Measurements from ENCODE around the gene ANKRD1.

The ANKRD1 gene

DNA sequence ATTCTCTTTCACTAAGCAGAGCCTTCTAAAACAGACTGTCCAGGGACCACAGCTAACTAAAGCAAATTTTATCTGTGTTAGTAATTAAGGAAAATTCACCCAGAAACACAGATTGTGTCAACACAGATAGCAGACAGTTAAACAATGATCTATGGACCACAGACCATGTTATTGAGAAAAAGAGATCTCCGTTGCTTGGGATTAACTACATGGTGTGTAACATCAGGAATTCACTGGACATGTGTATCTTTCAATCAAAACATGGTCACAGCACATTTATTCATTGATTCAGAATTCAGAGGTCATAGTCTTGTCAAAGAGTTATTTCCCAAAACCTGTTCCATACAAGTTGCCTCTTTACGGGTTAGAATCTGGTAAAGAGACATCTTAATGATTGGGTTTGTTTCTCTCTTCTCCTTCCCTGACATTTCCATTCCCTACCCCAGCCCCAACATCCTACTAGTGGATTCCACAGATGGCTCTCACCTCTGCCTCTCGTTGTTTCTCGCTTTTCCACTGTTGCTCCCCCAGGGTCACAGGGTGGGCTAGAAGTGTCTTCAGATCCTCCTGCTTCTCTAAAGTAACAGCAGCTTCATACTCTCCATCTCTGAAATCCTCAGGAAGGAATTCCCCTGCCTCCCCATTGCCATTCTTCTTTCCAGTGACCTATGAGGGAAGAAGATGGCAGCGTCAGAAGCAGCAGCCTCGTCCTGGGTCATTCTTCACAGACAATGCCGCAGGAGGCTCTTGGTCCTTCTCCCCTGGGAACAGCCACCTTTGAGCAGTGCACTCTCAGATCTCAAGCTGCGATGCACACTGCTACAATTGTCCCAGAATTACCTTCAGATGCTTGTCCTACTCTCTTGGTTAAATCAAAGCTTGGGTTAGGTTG is 958 bp downstream of the ANKRD1 start:
- TF ChIP-seq, protein P1, sequence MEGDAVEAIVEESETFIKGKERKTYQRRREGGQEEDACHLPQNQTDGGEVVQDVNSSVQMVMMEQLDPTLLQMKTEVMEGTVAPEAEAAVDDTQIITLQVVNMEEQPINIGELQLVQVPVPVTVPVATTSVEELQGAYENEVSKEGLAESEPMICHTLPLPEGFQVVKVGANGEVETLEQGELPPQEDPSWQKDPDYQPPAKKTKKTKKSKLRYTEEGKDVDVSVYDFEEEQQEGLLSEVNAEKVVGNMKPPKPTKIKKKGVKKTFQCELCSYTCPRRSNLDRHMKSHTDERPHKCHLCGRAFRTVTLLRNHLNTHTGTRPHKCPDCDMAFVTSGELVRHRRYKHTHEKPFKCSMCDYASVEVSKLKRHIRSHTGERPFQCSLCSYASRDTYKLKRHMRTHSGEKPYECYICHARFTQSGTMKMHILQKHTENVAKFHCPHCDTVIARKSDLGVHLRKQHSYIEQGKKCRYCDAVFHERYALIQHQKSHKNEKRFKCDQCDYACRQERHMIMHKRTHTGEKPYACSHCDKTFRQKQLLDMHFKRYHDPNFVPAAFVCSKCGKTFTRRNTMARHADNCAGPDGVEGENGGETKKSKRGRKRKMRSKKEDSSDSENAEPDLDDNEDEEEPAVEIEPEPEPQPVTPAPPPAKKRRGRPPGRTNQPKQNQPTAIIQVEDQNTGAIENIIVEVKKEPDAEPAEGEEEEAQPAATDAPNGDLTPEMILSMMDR (IDR thresholded peaks at IDR 0.05): no peak

DNA sequence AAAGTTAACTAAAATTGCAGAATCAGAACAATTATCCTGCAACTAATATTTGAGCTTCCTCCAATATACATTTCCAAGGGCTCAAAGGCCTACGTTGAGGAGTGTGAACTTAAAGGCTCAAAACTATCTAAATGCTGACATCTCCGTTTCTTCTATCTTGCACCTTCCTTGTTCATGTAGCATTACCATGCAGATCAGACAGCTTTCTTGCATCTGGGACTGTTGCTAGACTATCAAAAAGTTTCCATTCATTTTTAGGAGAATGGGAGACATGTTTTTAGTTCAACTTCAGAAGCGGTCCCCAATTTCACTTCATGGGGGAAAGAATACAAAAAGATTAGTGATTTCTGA is 2.9 kb downstream of the ANKRD1 start:
- TF ChIP-seq, protein P1 (IDR thresholded peaks at IDR 0.05): no peak

DNA sequence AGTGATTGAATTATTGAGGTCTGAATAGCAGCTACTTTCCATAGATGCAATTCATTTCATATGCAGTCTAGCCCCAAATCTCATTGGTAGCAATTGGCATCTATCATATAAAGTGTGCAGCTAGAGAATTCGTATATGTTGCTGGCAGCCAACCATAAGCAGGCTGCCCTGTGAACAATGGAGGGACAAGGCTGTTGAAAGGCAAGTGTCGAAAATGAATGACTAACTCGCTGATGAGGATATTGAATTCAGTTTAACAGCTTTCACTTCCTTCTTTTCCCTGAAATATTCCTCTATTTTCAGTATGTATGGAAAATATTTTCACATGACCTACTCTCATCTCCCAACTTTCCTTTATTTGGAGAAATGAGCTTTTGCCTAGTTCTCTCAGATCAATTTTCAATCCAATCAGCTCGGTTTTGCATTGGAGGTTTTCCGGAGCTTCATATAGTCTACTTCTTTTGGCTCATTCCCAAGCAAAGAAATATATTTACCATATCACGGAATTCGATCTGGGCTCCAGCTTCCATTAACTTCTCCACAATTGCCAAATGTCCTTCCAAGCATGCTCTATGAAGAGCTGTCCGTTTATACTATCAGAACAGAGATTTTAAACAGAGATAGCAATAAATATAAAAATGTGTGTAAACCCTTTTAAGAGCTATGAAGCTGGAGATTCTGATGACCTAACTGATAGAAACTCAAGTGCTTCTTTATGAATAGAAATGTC is 3.5 kb downstream of the ANKRD1 start:
- TF ChIP-seq, protein P1 (IDR thresholded peaks at IDR 0.05): no peak

DNA sequence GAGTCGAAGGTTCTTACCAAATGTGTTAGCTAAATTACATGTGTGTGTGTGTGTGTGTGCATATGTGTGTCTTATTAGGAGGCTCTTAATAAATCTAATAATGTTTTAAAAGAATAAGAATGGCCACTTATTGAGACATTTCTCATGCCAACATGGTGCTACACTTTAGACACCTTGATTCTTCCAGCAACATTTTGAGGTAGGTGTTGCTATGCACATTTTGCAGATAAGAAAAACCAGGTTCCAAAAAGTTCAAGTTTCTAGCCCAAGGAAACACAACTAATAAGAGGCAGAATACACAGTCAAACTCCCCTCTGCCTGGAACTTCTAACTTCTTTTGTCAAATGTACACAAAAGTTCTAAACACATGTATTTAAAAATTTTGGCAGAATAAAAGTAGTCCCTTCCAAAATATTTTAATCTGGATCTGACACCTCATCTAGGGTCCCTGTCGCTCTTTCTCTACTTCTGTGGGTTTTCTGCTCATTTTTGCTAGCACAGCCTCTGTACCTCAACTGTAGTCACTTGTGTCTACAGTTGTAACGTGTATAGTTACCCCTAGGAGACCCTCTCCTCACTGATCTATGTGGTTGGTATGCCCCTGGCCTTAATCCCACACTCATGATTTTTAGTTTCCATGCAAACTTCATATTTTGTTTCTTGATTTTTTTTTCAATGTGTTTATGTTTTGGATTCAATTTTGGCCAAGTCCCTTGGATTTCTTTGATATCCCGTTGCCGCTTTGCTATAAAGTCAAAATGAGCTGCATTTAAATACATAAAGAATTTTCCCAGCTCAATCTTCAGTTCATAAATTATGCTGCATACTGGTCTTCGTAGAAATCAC is 4.3 kb downstream of the ANKRD1 start:
- TF ChIP-seq, protein P1 (IDR thresholded peaks at IDR 0.05): no peak

DNA sequence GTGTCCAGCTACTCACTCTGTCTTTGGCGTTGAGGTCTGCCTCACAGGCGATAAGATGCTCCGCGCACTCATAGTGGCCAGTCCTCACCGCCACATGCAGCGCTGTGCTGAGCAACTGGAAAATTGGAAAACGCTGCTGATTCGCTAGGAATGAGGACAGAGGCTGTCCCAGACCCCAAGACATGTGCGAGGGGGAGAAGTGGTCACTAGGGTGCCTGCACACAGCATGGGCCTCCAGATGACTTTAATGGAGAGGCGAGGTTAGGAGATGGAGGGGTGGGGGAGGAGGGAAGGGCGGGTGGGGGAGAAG is 5.2 kb downstream of the ANKRD1 start:
- TF ChIP-seq, protein P1 (IDR thresholded peaks at IDR 0.05): no peak

DNA sequence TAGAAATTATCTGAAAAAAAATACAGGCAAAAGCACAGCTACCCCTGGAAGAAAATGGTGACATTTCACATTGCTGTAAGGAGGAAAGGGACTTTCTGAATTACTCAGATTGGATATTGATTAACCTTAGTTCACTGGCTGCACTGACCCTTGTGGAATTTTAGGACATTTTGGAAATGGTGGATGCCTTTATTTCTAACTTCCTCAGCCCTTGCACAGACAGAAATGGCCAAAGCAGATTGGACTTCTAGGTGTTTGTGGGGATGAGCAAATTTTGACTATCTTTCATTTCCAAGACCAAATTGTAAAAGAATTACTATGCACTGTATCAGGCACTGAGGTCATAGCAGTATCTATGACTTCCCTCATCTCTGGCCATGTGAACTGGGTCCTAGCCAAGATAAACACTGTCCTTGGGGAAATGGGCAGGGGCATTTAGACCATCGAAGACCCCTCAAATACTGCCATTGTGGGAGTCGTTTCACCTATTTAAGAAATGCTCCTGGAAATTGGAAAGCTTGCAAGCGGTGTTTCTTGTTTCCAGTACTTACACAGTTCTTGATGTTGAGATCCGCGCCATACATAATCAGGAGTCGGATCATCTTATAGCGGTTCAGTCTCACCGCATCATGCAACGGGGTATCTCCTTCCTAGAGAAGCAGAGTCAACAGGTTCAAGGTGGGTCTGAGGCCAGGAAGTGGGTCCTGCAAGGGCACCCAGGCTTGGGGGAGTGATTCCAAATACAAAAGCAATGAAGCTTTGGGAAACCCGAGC is 5.7 kb downstream of the ANKRD1 start:
- TF ChIP-seq, protein P1 (IDR thresholded peaks at IDR 0.05): no peak
